Endothelial cell of umbilical vein (primary cell): ENCODE data around the gene MDH2.

Source experiments
- CTCF ChIP-seq, 2 donors: IDR thresholded peaks; 1 replicate in 1 of 2; 2 replicates in 1 of 2; pipeline ENCODE4 v1.5.1; 2011; ENCODE audit warnings: low read length in 2 of 2, mild to moderate bottlenecking in 2 of 2, moderate library complexity in 2 of 2, control low read depth in 1 of 2, inconsistent platforms in 1 of 2, low read depth in 1 of 2; ENCODE audit not compliant: insufficient read depth in 1 of 2; ENCODE audit errors: extremely low read depth in 1 of 2
- EZH2 ChIP-seq: IDR thresholded peaks from 2 replicates; pipeline ENCODE4 v1.6.1; 2012; ENCODE audit warnings: borderline replicate concordance, low read depth, mild to moderate bottlenecking, moderate library complexity, low read length, inconsistent platforms; ENCODE audit not compliant: severe bottlenecking
- FOS ChIP-seq: IDR thresholded peaks from 2 replicates; pipeline ENCODE4 v1.6.1; 2011; ENCODE audit warnings: mild to moderate bottlenecking, low read length, moderate library complexity, borderline replicate concordance; ENCODE audit not compliant: insufficient read depth
- MAX ChIP-seq: IDR thresholded peaks from 2 replicates; pipeline ENCODE4 v1.6.1; 2011; ENCODE audit not compliant: insufficient read depth, insufficient read length
- POLR2A ChIP-seq: IDR thresholded peaks from 2 replicates; pipeline ENCODE4 v1.6.1; 2012; ENCODE audit warnings: low read depth, mild to moderate bottlenecking, control low read depth, low read length
- POLR2AphosphoS5 ChIP-seq: IDR thresholded peaks from 2 replicates; pipeline ENCODE4 v1.6.1; 2012; ENCODE audit warnings: low read depth, mild to moderate bottlenecking, control low read depth, low read length, moderate library complexity; ENCODE audit not compliant: insufficient read depth

DNA sequence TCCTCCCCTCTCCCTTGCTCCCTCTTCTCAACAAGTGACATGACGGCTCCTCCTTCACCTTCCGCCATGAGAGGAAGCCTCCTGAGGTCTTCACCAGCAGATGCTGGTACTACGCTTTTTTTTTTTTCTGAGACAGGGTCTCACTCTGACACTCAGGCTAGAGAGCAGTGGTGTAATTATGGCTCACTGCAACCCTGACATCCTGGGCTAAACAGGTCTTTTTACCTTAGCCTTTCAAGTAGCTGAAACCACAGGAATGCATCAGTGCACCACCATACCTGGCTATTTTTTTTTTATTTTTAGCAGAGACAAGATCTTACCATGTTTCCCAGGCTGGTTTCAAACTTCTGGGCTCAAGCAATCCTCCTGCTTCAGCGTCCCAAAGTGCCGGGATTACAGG, 43.6 kb downstream of the MDH2 start:
- TF ChIP-seq EZH2 (no peak), POLR2A (no peak), CTCF (IDR thresholded peaks at IDR 0.05; ENCODE audit: extremely low read depth in 1 of 2, insufficient read depth in 1 of 2, low read depth in 1 of 2, low read length in 2 of 2) (no peak), POLR2AphosphoS5 (no peak), MAX (no peak), FOS (no peak)
